ENCODE measurements around the gene TSPYL6.

DNA sequence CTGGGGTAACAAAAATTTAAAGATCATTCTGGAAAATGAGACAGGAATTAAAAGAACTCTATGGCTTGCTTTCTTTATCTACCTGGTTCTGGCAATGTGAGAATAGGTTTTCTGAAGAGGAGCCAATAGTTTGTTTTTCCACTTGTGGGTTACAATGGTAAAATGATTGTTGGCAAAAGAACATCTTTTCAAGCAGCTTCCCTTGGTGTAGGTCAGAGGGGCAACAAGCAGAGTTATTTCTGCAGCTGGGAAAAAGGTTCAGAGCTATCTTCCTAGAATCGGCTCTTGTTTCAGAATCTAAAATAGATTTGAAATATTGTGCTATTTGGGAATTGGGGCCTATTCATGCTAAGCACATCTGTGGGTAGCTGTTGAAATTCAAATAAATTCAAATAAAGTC lies 11.5 kb upstream of the TSPYL6 start:
- TF ChIP-seq ZBTB21 (CRISPR knock-in tag; IDR thresholded peaks at IDR 0.05; ENCODE audit: borderline replicate concordance) (no peak), FOXJ3 (CRISPR knock-in tag; IDR thresholded peaks at IDR 0.05; ENCODE audit: borderline replicate concordance) (no peak), ELF4 (CRISPR knock-in tag; IDR thresholded peaks at IDR 0.05; ENCODE audit: low read depth) (no peak), NFE2L1 (CRISPR knock-in tag; IDR thresholded peaks at IDR 0.05) (no peak), TCF7 (CRISPR knock-in tag; IDR thresholded peaks at IDR 0.05; ENCODE audit: low read depth) (no peak), ZNF416 (CRISPR knock-in tag; IDR thresholded peaks at IDR 0.05) (no peak)
- TF ChIP-seq, protein P1, sequence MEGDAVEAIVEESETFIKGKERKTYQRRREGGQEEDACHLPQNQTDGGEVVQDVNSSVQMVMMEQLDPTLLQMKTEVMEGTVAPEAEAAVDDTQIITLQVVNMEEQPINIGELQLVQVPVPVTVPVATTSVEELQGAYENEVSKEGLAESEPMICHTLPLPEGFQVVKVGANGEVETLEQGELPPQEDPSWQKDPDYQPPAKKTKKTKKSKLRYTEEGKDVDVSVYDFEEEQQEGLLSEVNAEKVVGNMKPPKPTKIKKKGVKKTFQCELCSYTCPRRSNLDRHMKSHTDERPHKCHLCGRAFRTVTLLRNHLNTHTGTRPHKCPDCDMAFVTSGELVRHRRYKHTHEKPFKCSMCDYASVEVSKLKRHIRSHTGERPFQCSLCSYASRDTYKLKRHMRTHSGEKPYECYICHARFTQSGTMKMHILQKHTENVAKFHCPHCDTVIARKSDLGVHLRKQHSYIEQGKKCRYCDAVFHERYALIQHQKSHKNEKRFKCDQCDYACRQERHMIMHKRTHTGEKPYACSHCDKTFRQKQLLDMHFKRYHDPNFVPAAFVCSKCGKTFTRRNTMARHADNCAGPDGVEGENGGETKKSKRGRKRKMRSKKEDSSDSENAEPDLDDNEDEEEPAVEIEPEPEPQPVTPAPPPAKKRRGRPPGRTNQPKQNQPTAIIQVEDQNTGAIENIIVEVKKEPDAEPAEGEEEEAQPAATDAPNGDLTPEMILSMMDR (IDR thresholded peaks at IDR 0.05), result no peak
- TF ChIP-seq, protein P2, sequence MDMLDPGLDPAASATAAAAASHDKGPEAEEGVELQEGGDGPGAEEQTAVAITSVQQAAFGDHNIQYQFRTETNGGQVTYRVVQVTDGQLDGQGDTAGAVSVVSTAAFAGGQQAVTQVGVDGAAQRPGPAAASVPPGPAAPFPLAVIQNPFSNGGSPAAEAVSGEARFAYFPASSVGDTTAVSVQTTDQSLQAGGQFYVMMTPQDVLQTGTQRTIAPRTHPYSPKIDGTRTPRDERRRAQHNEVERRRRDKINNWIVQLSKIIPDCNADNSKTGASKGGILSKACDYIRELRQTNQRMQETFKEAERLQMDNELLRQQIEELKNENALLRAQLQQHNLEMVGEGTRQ (CRISPR knock-in tag; IDR thresholded peaks at IDR 0.05), result no peak
- TF ChIP-seq, protein P3, sequence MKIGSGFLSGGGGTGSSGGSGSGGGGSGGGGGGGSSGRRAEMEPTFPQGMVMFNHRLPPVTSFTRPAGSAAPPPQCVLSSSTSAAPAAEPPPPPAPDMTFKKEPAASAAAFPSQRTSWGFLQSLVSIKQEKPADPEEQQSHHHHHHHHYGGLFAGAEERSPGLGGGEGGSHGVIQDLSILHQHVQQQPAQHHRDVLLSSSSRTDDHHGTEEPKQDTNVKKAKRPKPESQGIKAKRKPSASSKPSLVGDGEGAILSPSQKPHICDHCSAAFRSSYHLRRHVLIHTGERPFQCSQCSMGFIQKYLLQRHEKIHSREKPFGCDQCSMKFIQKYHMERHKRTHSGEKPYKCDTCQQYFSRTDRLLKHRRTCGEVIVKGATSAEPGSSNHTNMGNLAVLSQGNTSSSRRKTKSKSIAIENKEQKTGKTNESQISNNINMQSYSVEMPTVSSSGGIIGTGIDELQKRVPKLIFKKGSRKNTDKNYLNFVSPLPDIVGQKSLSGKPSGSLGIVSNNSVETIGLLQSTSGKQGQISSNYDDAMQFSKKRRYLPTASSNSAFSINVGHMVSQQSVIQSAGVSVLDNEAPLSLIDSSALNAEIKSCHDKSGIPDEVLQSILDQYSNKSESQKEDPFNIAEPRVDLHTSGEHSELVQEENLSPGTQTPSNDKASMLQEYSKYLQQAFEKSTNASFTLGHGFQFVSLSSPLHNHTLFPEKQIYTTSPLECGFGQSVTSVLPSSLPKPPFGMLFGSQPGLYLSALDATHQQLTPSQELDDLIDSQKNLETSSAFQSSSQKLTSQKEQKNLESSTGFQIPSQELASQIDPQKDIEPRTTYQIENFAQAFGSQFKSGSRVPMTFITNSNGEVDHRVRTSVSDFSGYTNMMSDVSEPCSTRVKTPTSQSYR (CRISPR knock-in tag; IDR thresholded peaks at IDR 0.05), result no peak
- TF ChIP-seq, protein P4, sequence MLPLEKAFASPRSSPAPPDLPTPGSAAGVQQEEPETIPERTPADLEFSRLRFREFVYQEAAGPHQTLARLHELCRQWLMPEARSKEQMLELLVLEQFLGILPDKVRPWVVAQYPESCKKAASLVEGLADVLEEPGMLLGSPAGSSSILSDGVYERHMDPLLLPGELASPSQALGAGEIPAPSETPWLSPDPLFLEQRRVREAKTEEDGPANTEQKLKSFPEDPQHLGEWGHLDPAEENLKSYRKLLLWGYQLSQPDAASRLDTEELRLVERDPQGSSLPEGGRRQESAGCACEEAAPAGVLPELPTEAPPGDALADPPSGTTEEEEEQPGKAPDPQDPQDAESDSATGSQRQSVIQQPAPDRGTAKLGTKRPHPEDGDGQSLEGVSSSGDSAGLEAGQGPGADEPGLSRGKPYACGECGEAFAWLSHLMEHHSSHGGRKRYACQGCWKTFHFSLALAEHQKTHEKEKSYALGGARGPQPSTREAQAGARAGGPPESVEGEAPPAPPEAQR (CRISPR knock-in tag; IDR thresholded peaks at IDR 0.05), result no peak
- TF ChIP-seq, protein P5, sequence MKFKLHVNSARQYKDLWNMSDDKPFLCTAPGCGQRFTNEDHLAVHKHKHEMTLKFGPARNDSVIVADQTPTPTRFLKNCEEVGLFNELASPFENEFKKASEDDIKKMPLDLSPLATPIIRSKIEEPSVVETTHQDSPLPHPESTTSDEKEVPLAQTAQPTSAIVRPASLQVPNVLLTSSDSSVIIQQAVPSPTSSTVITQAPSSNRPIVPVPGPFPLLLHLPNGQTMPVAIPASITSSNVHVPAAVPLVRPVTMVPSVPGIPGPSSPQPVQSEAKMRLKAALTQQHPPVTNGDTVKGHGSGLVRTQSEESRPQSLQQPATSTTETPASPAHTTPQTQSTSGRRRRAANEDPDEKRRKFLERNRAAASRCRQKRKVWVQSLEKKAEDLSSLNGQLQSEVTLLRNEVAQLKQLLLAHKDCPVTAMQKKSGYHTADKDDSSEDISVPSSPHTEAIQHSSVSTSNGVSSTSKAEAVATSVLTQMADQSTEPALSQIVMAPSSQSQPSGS (CRISPR knock-in tag; IDR thresholded peaks at IDR 0.05; ENCODE audit: borderline replicate concordance, low read depth), result no peak

Data from WTC11 (cell line).